CD14-positive monocyte (primary cell): ENCODE measurements around the gene YPEL3. TPM values are rescaled to one million over a fixed set of nuclear protein-coding genes. Genes with fewer than 3 reads are reported as not detected.

Source experiments
- DNase-seq, 3 donors: peaks; one replicate each; pipeline ENCODE4 v3.0.0-alpha.2; 2011 to 2022
- H2AFZ ChIP-seq: 2 replicates; pipeline ENCODE4 v1.6.0; 2012; ENCODE audit warnings: mild to moderate bottlenecking, low read depth, low read length, inconsistent platforms; ENCODE audit not compliant: insufficient read depth, poor library complexity, severe bottlenecking
- H3K27ac ChIP-seq, 2 donors: 1 replicate in 1 of 2; 2 replicates in 1 of 2; pipeline ENCODE4 v1.5.1; 2012 to 2013; ENCODE audit warnings: low read length in 2 of 2, control low read depth in 1 of 2, inconsistent platforms in 1 of 2, low read depth in 1 of 2, mild to moderate bottlenecking in 1 of 2
- H3K27me3 ChIP-seq, 2 donors: one replicate each; pipeline versions ENCODE4 v1.6.0 to v1.6.1; 2011 to 2013; ENCODE audit warnings: low read length in 2 of 2; ENCODE audit not compliant: control insufficient read depth in 2 of 2, insufficient read depth in 2 of 2
- H3K36me3 ChIP-seq, 2 donors: replicated peaks in 1 of 2; 1 replicate in 1 of 2; 2 replicates in 1 of 2; pipeline versions ENCODE4 v1.5.1 to v1.6.1; 2012 to 2013; ENCODE audit warnings: low read length in 2 of 2, control low read depth in 1 of 2, inconsistent platforms in 1 of 2, mild to moderate bottlenecking in 1 of 2; ENCODE audit not compliant: insufficient read depth in 2 of 2, control insufficient read depth in 1 of 2
- H3K4me1 ChIP-seq, 2 donors: 1 replicate in 1 of 2; 2 replicates in 1 of 2; pipeline versions ENCODE4 v1.5.1 to v1.6.1; 2012 to 2013; ENCODE audit warnings: low read length in 2 of 2, control low read depth in 1 of 2, inconsistent platforms in 1 of 2, mild to moderate bottlenecking in 1 of 2, moderate library complexity in 1 of 2; ENCODE audit not compliant: insufficient read depth in 2 of 2, control insufficient read depth in 1 of 2
- H3K4me2 ChIP-seq: replicated peaks from 2 replicates; pipeline ENCODE3; 2012; ENCODE audit warnings: low read length, moderate library complexity, mild to moderate bottlenecking; ENCODE audit not compliant: poor library complexity, severe bottlenecking; ENCODE audit errors: extremely low read depth
- H3K4me3 ChIP-seq, 3 experiments: fragments of 200-600 bp in 1 of 3; sonication (generic) in 1 of 3; replicated peaks in 1 of 3; 1 replicate in 2 of 3; 2 replicates in 1 of 3; pipeline ENCODE4 v1.5.1; 2011 to 2013; ENCODE audit warnings: low read length in 3 of 3, mild to moderate bottlenecking in 3 of 3, control low read depth in 2 of 3, low read depth in 2 of 3, inconsistent platforms in 1 of 3, moderate library complexity in 1 of 3
- H3K79me2 ChIP-seq: 2 replicates; pipeline ENCODE4 v1.6.0; 2012; ENCODE audit warnings: mild to moderate bottlenecking, control low read depth, inconsistent platforms, low read length, moderate library complexity; ENCODE audit not compliant: insufficient read depth
- H3K9ac ChIP-seq: 2 replicates; pipeline ENCODE4 v1.6.0; 2017; ENCODE audit warnings: low read length, mild to moderate bottlenecking; ENCODE audit not compliant: insufficient read depth, poor library complexity, severe bottlenecking
- H3K9me3 ChIP-seq, 2 donors: replicated peaks in 1 of 2; 1 replicate in 1 of 2; 2 replicates in 1 of 2; pipeline versions ENCODE4 v1.5.1 to v1.6.1; 2012 to 2013; ENCODE audit warnings: low read length in 2 of 2, control low read depth in 1 of 2; ENCODE audit not compliant: control insufficient read depth in 1 of 2, insufficient read depth in 1 of 2
- H4K20me1 ChIP-seq: 2 replicates; pipeline ENCODE4 v1.6.0; 2012; ENCODE audit warnings: mild to moderate bottlenecking, low read length, control low read depth, moderate library complexity; ENCODE audit not compliant: insufficient read depth
- H3K27ac Mint-ChIP-seq, 7 donors: one replicate each; pipeline ENCODE4 v1.8.0; 2020; ENCODE audit warnings: mild to moderate bottlenecking in 7 of 7, mixed read lengths in 7 of 7, moderate library complexity in 6 of 7, inconsistent platforms in 2 of 7
- H3K27me3 Mint-ChIP-seq, 3 donors: one replicate each; pipeline ENCODE4 v1.8.0; 2021 to 2022; ENCODE audit warnings: low read depth in 3 of 3, mild to moderate bottlenecking in 3 of 3, mixed read lengths in 3 of 3, moderate library complexity in 3 of 3, inconsistent platforms in 1 of 3
- H3K36me3 Mint-ChIP-seq, 2 donors: one replicate each; pipeline ENCODE4 v1.8.0; 2020; ENCODE audit warnings: mixed read lengths in 2 of 2, inconsistent platforms in 1 of 2, mild to moderate bottlenecking in 1 of 2
- H3K4me1 Mint-ChIP-seq: one replicate; pipeline ENCODE4 v1.8.0; 2020; ENCODE audit warnings: mild to moderate bottlenecking, mixed read lengths
- H3K4me3 Mint-ChIP-seq, 2 donors: one replicate each; pipeline ENCODE4 v1.8.0; 2020; ENCODE audit warnings: mild to moderate bottlenecking in 2 of 2, mixed read lengths in 2 of 2, moderate library complexity in 1 of 2
- H3K9me3 Mint-ChIP-seq, 7 donors: one replicate each; pipeline ENCODE4 v1.8.0; 2020 to 2022; ENCODE audit warnings: mixed read lengths in 7 of 7, mild to moderate bottlenecking in 6 of 7, moderate library complexity in 6 of 7, inconsistent platforms in 2 of 7
- WGBS: methylation state at CpG from one replicate; pipeline ENCODE4 v1.1.5; 2013; ENCODE audit warnings: missing lambda C conversion rate; ENCODE audit not compliant: insufficient coverage; 5-methylcytosine and 5-hydroxymethylcytosine counted together
- intact Hi-C, 2 donors: fragments of 100-400 bp; cut with micrococcal nuclease; formaldehyde crosslinking; loops; one replicate each; pipeline versions ENCODE4 v1.15.0 to v1.15.1; 2023
- polyA plus RNA-seq, 3 donors: library from polyadenylated mRNA; depleted of rRNA in 1 of 3; unstranded in 2 of 3; stranded (reverse) in 1 of 3; fragments of 300-500 nt in 2 of 3; fragments of >200 nt in 1 of 3; fragmentation: Illumina TruSeq in 2 of 3; gene quantifications; 1 replicate in 2 of 3; 2 replicates in 1 of 3; pipeline ENCODE4 v1.2.3, GENCODE V29; 2012 to 2021
- TF ChIP-seq, protein P1 (sequence below): fragments of 200-600 bp; IDR thresholded peaks from one replicate; pipeline ENCODE4 v1.8.0; 2022; ENCODE audit warnings: antibody characterized with exemption, mild to moderate bottlenecking

Gene YPEL3
- polyA plus RNA-seq, 3 donors: 182 to 283 (median 235) TPM

DNA sequence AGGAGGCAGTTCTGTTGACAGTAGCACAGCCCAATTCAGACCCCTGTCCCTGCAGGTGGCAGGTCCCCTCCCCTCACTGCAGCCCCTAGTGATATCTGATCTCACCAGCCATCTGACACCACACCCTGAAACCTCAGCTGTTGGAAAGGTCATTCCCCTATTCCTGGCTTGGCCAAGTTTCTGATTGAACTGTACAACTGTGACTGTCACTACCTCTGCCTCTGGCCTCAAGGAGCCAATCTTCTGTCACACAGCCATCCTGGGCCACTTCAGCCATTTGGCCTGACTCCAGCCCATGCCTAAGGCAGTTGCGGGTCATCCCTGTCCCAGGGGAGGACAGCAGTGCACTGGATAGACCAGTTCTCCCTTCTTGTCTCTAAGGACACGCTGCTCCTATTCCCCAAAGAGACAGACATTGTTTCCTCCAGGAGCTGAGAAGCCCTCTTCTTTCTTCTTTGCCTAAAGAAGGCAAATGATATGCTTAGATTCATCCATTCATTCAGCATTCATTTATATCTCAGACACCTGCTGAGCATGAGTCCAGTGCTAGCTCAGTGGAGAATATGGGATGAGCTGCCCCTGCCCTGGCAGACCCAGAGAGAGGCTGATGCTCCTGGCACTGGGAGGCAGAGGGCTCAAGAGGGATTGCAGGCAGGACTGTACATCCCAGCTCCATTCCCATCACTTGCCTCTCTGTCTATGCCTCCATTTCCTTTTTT lies 35.0 kb downstream of the YPEL3 start:
- no peak for DNase-seq
- H3K9me3 ChIP-seq: no peaks in the 10 kb centered on the region
- Mint-ChIP-seq H3K27ac (no peak overlapping the region), H3K4me1 (peaks cover 14% of the 10 kb centered on the region), H3K4me3 (no peak overlapping the region), H3K27me3 (peaks cover 0 to 3% (median 0%) of the 10 kb centered on the region in 3 donors), H3K36me3 (no peaks in the 10 kb centered on the region), H3K9me3 (peaks cover 0 to 2% (median 0%) of the 10 kb centered on the region in 7 donors)
- H3K4me2 ChIP-seq: no peak overlapping the region
- WGBS: no CpG with 5 or more reads among the region's 2 CpGs
- TF ChIP-seq, protein P1, sequence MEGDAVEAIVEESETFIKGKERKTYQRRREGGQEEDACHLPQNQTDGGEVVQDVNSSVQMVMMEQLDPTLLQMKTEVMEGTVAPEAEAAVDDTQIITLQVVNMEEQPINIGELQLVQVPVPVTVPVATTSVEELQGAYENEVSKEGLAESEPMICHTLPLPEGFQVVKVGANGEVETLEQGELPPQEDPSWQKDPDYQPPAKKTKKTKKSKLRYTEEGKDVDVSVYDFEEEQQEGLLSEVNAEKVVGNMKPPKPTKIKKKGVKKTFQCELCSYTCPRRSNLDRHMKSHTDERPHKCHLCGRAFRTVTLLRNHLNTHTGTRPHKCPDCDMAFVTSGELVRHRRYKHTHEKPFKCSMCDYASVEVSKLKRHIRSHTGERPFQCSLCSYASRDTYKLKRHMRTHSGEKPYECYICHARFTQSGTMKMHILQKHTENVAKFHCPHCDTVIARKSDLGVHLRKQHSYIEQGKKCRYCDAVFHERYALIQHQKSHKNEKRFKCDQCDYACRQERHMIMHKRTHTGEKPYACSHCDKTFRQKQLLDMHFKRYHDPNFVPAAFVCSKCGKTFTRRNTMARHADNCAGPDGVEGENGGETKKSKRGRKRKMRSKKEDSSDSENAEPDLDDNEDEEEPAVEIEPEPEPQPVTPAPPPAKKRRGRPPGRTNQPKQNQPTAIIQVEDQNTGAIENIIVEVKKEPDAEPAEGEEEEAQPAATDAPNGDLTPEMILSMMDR: no peak
- peaks cover 20% of the 10 kb centered on the region for H3K79me2 ChIP-seq
- intact Hi-C loops: no loop called here
- H4K20me1 ChIP-seq: peaks cover 4% of the 10 kb centered on the region
- H3K36me3 ChIP-seq: no peaks in the 10 kb centered on the region
- no peak overlapping the region for H3K27ac ChIP-seq
- H3K27me3 ChIP-seq: no peaks in the 10 kb centered on the region
- H2AFZ ChIP-seq: no peak overlapping the region
- H3K4me1 ChIP-seq: peaks cover 16 to 21% of the 10 kb centered on the region in 2 donors
- no peak overlapping the region for H3K9ac ChIP-seq
- no peak overlapping the region for H3K4me3 ChIP-seq

DNA sequence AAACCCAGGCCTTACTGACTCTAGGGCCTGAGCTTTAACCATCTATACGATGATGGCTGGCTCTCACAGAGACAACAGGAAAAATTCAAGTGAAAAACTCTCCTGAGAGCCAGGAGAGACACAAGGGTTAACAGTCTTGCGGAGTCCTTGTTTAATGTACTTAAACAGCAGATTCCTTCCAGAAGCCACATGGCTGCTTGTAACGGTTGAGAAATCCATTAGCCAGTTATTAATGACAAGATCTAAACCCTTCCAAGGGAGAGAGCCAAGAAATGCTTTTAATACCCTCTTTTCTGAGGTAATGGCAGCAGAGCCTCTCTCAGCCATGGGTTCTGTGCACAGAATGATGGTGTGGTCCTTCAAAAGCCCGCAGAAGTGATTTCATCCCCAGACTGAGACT lies 35.7 kb downstream of the YPEL3 start:
- H3K36me3 Mint-ChIP-seq: no peaks in the 10 kb centered on the region
- no peaks in the 10 kb centered on the region for H4K20me1 ChIP-seq
- no peaks in the 10 kb centered on the region for H3K36me3 ChIP-seq
- no peak overlapping the region for H2AFZ ChIP-seq
- no peak overlapping the region for H3K4me3 Mint-ChIP-seq
- peaks cover 0 to 2% (median 0%) of the 10 kb centered on the region in 7 donors for H3K9me3 Mint-ChIP-seq
- TF ChIP-seq, protein P1: no peak
- no peak for DNase-seq
- H3K4me2 ChIP-seq: no peak overlapping the region
- 100% methylated on average over 4 of the region's 4 CpGs for WGBS
- no peaks in the 10 kb centered on the region for H3K27me3 ChIP-seq
- no peak overlapping the region for H3K27ac Mint-ChIP-seq
- peaks cover 16% of the 10 kb centered on the region for H3K79me2 ChIP-seq
- no peak overlapping the region for H3K4me3 ChIP-seq
- intact Hi-C loops: no loop called here
- H3K9me3 ChIP-seq: no peaks in the 10 kb centered on the region
- H3K27ac ChIP-seq: no peak overlapping the region
- H3K4me1 ChIP-seq: peaks cover 16 to 21% of the 10 kb centered on the region in 2 donors
- H3K4me1 Mint-ChIP-seq: peaks cover 14% of the 10 kb centered on the region
- H3K27me3 Mint-ChIP-seq: peaks cover 0 to 3% (median 0%) of the 10 kb centered on the region in 3 donors
- no peak overlapping the region for H3K9ac ChIP-seq
